KG1 (cell line): Measurements from ENCODE around the gene DSCAML1.

ENCODE experiments used
- DNase-seq: peaks from one replicate; lab custom pipeline; 2025; lab: John Stamatoyannopoulos, UW

The DSCAML1 gene

DNA sequence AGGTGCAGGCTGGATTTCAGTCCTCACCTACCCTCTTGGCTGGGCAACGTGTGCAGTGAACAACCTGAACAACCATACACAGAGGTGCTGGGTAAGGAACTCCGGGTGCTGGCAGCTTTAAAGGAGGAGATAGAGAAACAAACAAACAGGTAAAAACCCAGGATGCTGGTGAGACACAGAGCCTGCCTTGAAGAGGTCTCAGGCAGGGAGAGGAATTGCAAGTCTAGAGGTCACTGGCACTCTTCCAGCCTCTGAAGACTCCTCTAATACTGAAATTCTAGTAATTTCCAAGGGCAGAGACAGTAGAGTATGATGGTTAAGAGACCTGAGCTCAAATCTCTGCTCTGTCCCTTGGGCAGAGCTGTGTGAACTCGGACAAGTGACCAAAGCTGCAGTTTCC is 276.8 kb downstream of the DSCAML1 start:
- DNase-seq, result no peak

DNA sequence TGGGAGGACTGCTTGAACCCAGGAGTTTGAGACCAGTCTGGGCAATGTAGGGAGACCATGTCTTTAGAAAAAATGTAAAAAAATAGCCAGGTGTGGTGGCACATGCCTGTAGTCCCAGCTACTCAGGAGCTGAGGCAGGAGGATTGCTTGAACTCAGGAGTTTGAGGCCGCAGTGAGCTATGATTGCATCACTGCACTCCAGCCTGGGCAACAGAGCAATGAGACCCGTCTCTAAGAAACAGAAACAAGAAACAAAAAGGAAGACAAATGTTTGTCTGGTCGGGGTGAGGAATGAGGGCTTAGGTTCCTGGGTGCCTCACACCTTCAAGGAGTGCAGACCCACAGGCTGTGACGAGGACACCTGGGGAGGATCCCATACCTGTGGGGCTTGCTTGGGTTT is 277.4 kb downstream of the DSCAML1 start:
- no peak for DNase-seq

DNA sequence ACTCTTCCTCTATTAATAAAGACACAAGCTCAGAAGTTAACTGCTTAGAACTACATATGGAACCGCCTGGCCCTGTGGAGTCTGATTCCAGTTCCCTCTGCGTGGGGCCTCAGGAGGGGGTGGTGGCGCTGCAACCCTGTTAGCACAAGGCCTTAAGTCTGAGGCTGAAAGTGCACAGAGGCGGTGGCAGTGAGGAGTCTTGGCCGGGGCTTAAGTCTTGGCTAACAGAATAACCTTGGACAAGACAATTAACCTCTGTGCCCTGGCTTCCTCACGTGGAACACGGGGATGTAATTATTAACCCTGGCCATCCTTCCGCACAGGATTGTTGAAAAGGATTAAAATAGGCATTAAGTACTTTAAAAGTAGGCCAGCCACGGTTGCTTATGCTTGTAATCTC is 277.8 kb downstream of the DSCAML1 start:
- DNase-seq, result no peak

DNA sequence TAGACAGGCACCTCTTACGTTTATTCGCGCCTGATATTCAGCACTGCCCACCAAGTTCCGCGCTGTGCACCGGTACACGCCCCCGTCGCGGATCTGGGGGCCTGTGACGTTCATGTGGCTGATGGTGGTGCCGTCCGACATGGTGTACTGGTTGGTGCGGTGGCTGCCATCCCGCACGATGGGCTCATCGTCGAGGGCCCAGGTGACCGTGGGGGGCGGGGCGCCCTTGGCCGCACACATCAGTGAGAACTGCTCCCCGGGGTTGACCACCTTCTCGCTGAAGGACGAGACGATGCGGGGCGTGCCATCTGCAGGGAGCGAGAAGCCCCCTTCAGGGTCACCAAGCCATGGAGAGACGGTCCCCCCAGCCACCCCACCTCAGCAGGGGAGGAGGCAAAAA is 278.6 kb downstream of the DSCAML1 start:
- DNase-seq, result no peak

DNA sequence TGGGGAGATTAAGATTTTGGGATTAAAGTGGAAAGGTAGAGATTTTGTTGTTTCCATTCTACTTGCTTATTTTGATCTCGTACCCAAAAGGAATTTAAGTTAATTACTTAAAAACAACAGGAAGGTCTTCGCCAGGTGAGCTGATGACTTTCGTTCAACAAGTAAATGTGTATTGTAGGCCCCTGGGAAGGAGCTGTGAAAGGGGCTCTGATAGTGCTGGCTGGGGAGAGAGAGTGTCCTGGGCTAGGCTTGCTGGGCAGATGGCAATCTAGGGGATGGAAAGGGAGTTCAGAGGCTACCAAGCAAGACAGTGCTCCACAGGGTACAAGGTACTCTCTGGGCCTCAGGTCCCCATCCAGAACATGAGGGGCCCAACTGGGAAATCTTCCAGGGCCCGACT is 279.9 kb downstream of the DSCAML1 start:
- DNase-seq, result no peak

DNA sequence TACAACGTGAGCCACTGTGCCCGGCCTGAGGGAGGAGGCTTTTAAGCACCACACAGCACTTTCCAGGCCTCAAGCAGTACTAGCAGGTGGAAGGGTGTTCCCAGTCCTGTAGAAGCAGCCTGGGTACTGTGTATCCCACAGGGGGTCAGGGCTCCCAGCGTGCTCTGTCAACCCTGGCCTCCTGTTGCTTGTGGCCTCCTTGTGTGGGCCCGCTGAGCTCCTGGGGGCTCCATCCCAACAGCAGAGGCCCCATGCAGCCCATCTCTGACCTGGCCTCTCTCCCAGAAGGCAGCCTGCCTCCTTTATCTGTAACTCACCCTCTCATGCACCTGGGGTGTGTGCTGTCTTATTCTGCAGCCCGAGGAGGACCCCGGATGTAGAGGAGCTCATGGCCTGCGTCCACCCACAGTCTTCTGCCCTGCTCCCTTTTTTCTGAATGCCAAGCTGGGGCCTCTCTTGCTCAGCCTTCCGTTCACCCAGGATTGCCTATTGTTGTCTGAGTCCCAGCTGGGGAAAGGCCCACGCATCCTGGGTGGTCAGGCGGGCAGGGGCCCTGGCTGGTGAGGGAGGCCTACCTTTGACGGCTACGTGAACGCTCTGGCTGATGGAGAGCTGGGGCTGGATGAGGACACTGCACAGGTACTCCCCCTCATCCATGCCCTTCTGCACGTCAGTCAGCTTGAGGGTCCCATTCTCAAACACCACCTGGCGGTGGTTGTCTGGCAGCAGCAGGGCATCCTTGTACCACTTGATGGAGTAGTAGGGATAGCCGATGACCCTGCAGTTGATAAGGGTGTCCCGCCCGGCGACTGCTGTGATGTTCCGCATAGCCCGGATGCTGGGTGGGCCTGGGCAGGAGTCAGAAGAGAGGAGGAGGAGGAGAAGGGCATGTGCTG is 280.9 kb downstream of the DSCAML1 start:
- no peak for DNase-seq

DNA sequence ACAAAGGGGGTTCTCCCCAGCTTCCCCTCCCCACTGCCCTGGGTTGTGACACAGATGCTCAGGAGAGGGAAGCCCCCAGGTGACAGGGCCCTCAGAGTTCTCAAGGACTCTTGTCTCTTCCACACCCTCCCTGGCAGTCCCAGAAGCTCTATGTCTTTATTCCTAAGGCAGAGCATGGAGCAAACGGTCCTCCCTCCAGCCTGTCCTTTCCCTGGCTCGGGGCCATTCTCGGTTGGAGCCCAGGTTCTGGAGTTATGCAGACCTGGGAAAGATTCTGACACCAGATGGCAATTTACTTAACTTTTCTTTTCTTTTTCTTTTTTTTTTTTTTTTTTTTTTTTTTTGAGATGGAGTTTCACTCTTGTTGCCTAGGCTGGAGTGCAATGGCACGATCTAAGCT is 282.8 kb downstream of the DSCAML1 start:
- DNase-seq, result no peak

DNA sequence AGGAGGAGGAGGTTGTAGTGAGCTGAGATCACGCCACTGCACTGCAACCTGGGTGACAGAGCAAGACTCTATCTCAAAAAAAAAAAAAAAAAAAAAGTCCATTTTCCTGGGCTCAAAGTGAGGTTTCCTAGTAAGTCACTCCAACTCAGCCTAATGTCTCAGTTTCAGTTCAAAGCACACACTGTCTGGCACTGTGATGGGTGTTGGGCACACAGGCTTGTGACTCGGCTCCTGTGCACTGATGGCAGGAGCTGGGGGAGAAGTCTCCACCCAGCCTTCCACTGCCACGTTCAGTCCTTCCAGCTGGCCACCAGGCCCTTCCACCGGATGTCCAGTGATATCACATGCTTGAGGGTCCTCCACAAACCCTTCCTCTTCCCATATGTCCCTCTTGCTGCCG is 283.4 kb downstream of the DSCAML1 start:
- DNase-seq, result no peak

DNA sequence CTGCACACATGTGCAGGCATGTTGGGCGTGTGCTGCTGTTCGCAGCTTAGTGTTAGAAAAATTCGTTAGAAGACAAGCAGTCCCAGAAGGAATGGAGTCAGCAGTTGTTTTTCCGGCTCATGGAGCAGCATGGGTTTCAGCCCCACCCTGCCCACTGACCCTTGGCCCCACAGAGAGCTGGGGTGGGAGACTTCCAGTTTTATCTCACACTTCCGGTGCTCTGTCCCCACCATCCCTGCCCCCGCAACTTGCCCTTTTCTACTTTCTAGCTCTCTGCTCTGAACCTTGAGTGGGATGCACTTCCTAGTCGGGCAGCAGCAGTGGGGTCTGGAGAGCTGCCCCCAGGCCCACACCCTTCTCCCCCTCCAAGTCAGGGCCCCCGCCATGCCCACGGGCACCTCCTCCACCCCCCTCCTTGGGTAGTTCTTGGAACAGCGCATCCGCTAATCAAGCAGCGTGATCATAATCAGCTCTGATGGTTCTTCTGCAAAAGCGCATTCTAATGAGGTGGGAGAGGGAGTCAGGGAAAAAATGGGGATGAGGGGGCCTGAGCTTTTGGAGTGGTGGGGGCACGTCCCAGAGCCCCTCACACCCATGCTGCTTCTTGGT is 285.0 kb downstream of the DSCAML1 start:
- no peak for DNase-seq

DNA sequence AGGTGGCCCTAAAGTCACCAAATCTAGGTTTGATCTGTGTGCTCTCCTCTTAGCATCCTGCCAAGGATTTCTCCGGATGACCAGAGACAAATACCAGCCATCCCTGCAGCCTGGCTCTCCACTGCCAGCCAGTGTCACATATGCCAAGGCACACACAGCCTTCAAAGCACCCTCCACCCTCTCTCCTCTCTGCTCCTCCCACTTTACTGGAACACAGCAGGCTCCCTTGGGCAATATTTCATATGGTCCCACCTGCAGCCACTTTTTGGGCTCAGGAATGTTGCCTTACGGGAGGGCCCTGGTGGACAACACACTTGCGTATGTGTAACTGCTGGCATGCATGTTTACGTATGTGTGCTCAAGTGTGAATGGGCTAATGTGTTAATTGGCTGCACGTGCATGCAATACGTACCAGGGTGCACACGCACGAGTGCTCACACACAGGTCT is 285.5 kb downstream of the DSCAML1 start:
- DNase-seq, result no peak

DNA sequence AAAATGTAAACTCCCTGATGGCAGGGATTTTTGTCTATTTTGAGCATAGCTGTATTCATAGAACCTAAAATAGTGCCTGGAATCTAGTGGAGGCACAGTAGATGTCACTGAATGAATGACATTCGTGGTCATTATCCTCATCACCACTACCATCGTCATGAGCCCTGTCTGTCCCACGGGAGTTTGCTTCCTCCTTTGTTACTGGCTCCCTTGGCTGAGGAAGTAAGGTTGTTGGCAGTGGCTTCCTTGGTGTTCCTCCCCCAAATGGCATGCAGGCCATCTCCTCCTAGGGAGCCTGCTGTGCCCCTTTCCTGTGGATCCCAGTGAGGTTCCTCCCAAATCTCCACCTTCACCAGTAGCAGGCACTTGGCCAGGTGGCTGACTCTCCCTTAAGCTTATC is 286.4 kb downstream of the DSCAML1 start:
- no peak for DNase-seq

DNA sequence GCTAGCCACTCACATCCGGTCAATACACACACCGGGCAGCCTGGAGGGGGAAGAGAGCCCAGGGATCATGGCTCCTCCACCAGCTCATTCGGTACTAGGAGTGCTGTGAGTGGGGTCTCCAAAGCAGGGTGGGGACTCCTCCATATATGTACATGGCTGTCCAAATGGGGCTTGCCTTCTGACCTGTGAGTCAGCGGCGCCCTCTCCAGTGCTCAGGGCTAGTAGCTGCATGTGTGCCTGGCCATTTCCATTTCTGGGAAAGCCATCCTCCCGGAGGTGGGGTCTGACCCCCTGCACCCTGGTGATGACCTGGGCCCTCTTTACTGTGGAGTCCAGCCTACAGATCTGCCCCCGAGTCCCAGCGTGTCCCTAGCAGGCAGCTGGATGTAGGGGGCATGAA is 287.5 kb downstream of the DSCAML1 start:
- DNase-seq, result no peak

DNA sequence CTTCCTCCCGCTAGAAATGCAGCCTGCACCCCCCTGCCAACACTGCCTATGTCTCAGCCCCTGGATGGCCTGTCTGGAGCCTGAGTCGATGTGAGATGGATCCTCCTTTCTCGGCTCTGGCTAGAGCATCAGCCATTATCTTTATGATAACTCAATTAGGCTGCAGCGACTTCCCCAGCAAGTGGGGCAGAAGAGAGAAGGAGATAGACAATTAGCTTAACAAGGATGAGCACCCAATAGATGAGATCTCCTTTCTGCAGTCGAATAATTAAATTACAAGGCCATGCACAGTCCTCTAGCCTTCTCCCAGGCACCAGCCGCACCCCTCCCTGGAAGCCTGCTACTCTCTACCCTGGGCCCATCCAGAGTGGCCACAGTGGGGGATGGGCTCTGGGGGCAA is 290.0 kb downstream of the DSCAML1 start:
- no peak for DNase-seq

DNA sequence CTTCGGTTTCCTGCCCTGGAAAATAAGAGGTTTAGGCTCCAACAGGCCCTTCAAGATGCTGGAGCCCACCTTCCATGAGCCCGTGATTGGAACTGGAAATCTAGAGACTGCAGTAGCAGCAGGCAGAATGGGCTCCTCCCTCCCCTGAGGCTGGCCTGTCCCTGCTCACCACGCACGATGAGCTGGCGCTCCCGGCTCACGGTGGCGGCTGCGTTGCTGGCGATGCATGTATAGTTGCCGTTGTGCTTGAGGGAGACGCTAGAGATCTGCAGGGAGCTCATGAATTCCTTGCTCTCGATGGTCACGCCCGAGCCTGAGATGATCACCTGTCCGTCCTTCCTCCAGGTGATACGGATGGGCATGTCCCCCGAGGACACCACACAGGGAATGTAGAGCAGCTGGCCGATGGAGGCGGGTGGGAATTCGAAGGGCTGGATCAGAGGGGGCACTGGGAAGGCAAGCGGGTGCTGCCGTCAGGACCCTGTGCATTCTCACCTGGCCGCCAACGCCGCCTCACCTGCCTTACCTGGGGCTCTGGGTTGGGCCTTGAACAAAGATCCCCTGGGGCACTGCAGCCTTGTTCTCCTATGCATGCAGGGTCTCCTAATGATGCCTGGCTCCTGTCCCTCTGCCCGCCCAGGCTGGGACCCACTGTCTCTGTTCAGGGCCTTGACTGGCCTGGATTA is 291.6 kb downstream of the DSCAML1 start:
- no peak for DNase-seq

DNA sequence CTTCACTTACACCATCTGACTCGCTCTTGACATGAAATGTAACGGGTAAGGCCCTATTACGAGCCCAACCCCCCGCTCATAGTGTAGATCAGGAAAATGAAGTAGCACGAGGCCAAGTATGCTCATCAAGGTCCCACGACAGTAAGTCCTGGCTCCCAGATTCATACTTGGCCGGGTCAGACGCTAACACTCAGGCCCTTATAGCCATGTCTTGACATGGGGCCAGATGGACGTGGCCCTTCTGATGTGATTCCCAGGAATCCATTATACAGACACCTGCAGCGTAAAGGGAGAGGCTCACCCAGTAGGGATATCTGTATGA is 294.3 kb downstream of the DSCAML1 start:
- DNase-seq, result no peak

DNA sequence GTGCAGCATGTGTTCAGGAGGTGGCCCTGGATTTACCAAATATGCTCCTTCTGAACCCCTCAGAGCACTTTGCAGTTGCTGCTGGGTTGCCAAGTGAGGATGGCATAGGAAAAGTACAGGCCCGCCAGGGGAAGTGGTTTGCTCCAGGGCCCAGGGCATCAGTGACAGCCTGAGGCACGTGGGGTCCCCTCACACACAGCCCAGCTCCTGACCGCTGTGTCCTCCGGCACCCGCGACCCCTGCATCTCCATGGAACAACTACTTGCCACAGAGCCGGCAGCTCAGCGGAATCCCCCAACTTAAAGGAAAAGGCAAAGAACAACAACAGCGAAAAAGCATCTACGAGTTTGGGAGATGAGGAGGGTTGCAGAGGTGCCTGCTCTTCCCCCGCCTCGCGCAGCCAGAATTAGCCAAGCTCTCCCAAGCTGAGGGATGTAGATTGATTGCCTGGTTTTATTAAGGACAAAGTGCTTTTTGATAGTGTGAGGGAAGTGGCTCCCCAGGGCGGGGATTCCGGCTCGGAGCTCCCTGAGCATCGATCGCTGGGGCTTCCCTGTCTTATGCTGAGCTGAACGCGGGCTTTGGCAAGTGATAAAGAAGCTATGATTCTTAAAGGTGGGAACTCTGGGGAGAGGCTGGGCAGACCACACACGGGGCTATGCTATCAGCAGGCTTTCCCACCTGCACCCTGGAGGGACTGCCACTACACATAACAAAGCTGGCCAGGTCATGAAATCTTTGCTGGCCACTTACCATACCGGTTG is 294.8 kb downstream of the DSCAML1 start:
- DNase-seq, result no peak

DNA sequence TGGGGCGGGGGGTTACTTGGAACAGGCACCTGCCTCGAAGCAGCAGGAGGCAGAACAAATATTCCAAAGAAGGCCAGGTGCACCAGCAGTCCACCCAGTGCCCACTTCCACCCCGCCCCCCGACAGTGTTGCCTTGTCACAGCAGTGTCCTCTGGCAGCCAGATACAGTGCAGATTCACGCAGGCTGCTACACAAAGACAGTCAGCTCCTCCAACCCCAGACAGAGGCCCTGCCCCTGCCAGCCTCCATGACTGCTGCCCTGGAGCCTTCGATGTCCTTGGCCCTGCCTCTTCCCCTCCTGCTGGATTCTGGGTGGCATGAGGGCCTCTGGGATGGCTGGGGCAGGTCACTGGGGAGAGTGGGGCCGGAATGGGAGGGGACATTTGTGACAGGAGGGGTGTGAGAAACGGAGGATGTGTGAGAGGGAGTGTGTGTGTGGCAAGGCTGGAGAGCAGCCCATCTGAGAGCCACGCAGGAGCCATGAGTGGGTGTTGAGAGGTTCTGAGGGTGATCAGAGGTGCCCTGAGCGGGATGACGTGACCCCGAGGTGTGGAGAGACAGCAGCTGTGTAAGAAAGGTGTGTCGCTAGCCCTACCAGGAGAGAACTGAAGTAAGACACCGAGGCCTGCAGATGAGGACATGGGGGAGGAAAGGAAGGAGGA is 295.6 kb downstream of the DSCAML1 start:
- no peak for DNase-seq

DNA sequence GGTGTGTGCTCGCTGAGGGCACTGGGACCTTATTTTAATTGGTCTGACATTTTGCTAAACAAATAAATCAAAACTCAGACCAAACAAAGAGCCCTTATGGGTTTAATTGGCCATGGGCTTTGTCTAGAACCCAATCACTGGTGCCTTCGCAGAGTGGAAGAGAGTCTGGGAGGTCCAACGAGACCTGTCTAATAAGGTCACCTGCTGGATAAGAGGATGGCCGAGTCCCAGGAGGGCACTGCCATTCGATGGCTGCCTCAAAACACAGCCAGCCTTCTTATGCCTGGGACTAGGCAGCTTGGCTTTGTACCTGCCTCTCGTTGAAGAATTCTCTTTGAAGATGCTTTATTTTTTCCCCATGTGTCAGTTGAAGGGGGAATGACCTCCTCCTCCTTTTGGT is 298.2 kb downstream of the DSCAML1 start:
- DNase-seq, result no peak

DNA sequence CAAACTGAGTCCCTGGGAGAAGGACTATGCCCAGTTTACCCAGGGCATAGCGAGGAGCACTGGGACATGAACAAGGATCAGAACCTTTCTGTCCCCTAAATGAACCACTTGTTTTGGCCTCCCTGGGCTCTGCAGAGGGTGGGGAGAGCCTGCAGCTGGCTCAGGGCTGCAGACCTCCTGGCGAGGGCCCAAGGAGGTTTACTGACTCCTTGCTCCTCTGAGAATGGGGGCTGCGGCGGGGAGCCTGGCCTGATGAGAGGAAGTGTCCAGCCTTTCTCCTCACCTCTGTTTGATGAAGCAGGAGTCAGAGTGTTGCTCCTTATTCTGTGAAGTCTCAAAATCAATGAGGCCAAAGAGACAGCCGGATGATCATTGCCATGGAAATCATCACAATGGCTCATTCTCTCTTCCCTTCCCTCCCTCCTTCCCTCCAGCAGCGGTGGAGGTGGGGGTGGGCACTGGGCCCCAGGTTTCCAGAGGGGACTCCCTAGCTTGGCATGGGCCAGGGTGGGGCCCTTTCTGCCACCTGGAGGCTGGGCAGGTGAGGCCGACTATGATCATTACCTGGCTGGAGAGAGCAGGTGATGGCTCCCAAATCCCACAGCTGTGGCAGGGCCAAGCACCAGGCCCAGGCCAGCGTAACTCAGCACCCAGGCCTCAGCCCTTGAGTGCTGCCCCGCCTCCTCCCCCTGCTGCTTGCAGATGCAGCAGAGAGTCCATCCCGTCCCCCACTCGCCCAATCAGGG is 299.6 kb downstream of the DSCAML1 start:
- no peak for DNase-seq

DNA sequence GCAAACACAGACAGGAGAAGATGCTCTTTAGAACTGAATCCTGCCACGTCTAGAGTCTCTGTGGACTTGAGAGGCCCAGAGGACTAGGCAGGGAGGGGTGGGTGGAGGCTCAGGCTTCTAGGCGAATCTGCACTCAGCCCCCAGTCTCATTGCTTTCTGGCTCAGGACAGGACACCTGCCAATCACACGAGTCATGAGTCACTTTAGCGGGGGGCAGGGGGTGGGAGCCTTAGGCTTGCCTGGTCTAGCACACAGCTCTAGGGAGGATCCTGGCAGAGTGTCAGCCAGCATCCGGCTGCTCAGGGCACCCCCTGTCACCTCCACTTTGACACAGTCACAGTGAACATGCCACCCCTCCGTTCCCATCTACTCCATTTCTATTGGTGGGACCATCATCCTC is 301.7 kb downstream of the DSCAML1 start:
- DNase-seq, result no peak

DNA sequence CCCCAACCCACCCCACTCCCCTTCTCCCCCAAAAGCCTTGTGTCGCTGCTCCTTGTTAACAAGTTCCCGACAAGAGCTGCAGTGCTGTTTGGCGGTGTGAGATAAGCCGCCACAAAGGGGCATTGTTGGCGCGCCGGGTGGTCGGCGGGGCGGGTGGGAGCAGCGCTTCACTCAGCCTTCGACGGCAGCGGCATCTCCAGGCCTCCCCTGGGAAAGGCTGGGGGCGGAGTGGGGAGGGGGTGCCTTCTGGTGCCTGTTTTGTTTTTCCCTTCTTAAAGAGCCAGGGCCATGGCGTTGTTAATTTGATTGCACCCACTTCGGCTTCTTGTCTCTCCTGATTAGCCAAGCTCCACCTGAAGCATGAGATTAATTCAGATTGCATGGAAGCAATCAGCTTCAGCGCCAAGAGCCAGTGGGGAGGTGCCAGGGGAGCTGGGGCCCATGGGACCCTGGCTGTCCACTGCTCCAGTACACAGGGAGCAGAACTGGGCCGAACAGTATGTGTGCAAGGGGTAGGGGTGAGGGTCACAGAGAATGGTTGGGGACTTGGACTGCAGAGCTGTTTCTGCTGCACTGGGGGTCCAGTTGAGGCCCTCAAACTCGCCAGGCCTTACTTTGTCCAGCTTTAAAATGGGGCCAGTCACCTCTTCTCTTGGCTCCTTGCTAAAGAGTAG is 304.3 kb downstream of the DSCAML1 start:
- no peak for DNase-seq
